Measurements from ENCODE around the gene LIMK1. TPM values are rescaled to one million over a fixed set of nuclear protein-coding genes. Genes with fewer than 3 reads are reported as not detected.
"Not testable (repeated sequence)": the region's sequence is repeated elsewhere in the genome, so short reads cannot be mapped to it uniquely, and the experiment has no call there.

LIMK1 gene
- total and polyA plus RNA-seq, 3 experiments from 2014 or later = 10.1 to 23.6 (median 23.1) TPM

- Mint-ChIP-seq H3K4me3 (no peak overlapping the region), H3K27me3 (peaks cover 0 to 14% of the 10 kb centered on the region in 2 donors), H3K9me3 (no peaks in the 10 kb centered on the region), H3K4me1 (no peaks in the 10 kb centered on the region), H3K27ac (no peak overlapping the region), H3K36me3 (no peaks in the 10 kb centered on the region)
- H3K4me3 ChIP-seq (ENCODE audit: low read length) = no peak overlapping the region
- H3K27ac ChIP-seq (ENCODE audit: low read depth, low read length) = no peak overlapping the region
- CTCF ChIA-PET = interaction anchor here (0.9 kb wide), 1 partner anchor 252 kb away, joined by 3 read pairs; no protein-coding TSS in a partner anchor
- no peaks in the 10 kb centered on the region for H3K4me1 ChIP-seq (ENCODE audit: insufficient read depth, low read length)
- no peaks in the 10 kb centered on the region for H3K36me3 ChIP-seq (ENCODE audit: insufficient read depth, low read length)
- POLR2A ChIA-PET = no interaction called here
- no peaks in the 10 kb centered on the region for H3K9me3 ChIP-seq (ENCODE audit: low read length)
- no peak for DNase-seq
- no peaks in the 10 kb centered on the region for H3K27me3 ChIP-seq (ENCODE audit: insufficient read depth, low read length, poor library complexity, severe bottlenecking)
Measured at GRCh38 chr7:74149071-74149470, 65.5 kb downstream of the LIMK1 start.

GRCh38 chr7:74149603-74150002, 66.0 kb downstream of the LIMK1 start:
- ChIA-PET CTCF (no interaction called here), POLR2A (no interaction called here)
- no peak overlapping the region for H3K27ac ChIP-seq (ENCODE audit: low read depth, low read length)
- no peaks in the 10 kb centered on the region for H3K4me1 ChIP-seq (ENCODE audit: insufficient read depth, low read length)
- H3K36me3 ChIP-seq (ENCODE audit: insufficient read depth, low read length) = no peaks in the 10 kb centered on the region
- H3K36me3 Mint-ChIP-seq = no peaks in the 10 kb centered on the region
- H3K27ac Mint-ChIP-seq = no peak overlapping the region
- H3K9me3 ChIP-seq (ENCODE audit: low read length) = no peaks in the 10 kb centered on the region
- no peak overlapping the region for H3K4me3 ChIP-seq (ENCODE audit: low read length)
- DNase-seq = no peak
- H3K4me1 Mint-ChIP-seq = no peaks in the 10 kb centered on the region
- H3K9me3 Mint-ChIP-seq = no peaks in the 10 kb centered on the region
- H3K4me3 Mint-ChIP-seq = no peak overlapping the region
- peaks cover 0 to 14% of the 10 kb centered on the region in 2 donors for H3K27me3 Mint-ChIP-seq
- H3K27me3 ChIP-seq (ENCODE audit: insufficient read depth, low read length, poor library complexity, severe bottlenecking) = no peaks in the 10 kb centered on the region

GRCh38 chr7:74153736-74154135, 70.1 kb downstream of the LIMK1 start:
- Mint-ChIP-seq H3K4me1 (no peaks in the 10 kb centered on the region), H3K27me3 (peaks cover 0 to 3% of the 10 kb centered on the region in 2 donors), H3K9me3 (no peaks in the 10 kb centered on the region), H3K27ac (no peak overlapping the region), H3K4me3 (no peak overlapping the region), H3K36me3 (no peaks in the 10 kb centered on the region)
- ChIA-PET POLR2A (no interaction called here), CTCF (no interaction called here)
- H3K4me1 ChIP-seq (ENCODE audit: insufficient read depth, low read length) = no peaks in the 10 kb centered on the region
- no peak overlapping the region for H3K4me3 ChIP-seq (ENCODE audit: low read length)
- H3K27ac ChIP-seq (ENCODE audit: low read depth, low read length) = no peak overlapping the region
- H3K36me3 ChIP-seq (ENCODE audit: insufficient read depth, low read length) = no peaks in the 10 kb centered on the region
- no peaks in the 10 kb centered on the region for H3K9me3 ChIP-seq (ENCODE audit: low read length)
- H3K27me3 ChIP-seq (ENCODE audit: insufficient read depth, low read length, poor library complexity, severe bottlenecking) = no peaks in the 10 kb centered on the region
- DNase-seq = no peak

- CTCF ChIA-PET = interaction anchor here (1.4 kb wide), 1 partner anchor 50 kb away, joined by 3 read pairs; no protein-coding TSS in a partner anchor
- no peaks in the 10 kb centered on the region for H3K36me3 Mint-ChIP-seq
Measured at GRCh38 chr7:74155810-74156395, 72.3 kb downstream of the LIMK1 start.

GRCh38 chr7:74157605-74158004, 74.0 kb downstream of the LIMK1 start:
- no peaks in the 10 kb centered on the region for H3K9me3 ChIP-seq (ENCODE audit: low read length)
- no peak overlapping the region for H3K27ac ChIP-seq (ENCODE audit: low read depth, low read length)
- no peaks in the 10 kb centered on the region for H3K27me3 ChIP-seq (ENCODE audit: insufficient read depth, low read length, poor library complexity, severe bottlenecking)
- no peaks in the 10 kb centered on the region for H3K4me1 ChIP-seq (ENCODE audit: insufficient read depth, low read length)
- no peaks in the 10 kb centered on the region for H3K9me3 Mint-ChIP-seq
- CTCF ChIA-PET = interaction anchor here (0.9 kb wide), 1 partner anchor 91 kb away, joined by 3 read pairs; no protein-coding TSS in a partner anchor
- H3K36me3 Mint-ChIP-seq = no peaks in the 10 kb centered on the region
- POLR2A ChIA-PET = no interaction called here
- no peaks in the 10 kb centered on the region for H3K36me3 ChIP-seq (ENCODE audit: insufficient read depth, low read length)
- H3K4me3 Mint-ChIP-seq = no peak overlapping the region
- DNase-seq = no peak
- no peak overlapping the region for H3K27ac Mint-ChIP-seq
- no peaks in the 10 kb centered on the region for H3K27me3 Mint-ChIP-seq
- H3K4me3 ChIP-seq (ENCODE audit: low read length) = no peak overlapping the region
- H3K4me1 Mint-ChIP-seq = no peaks in the 10 kb centered on the region

More at GRCh38 chr7:74155810-74156395, 72.3 kb downstream of the LIMK1 start:
- Mint-ChIP-seq H3K4me1 (no peaks in the 10 kb centered on the region), H3K9me3 (no peaks in the 10 kb centered on the region), H3K27ac (peak overlapping the region in 1 of 8 donors; percentile 29), H3K27me3 (peaks cover 0 to 3% of the 10 kb centered on the region in 2 donors), H3K4me3 (no peak overlapping the region)
- H3K36me3 ChIP-seq (ENCODE audit: insufficient read depth, low read length) = no peaks in the 10 kb centered on the region
- POLR2A ChIA-PET = no interaction called here
- H3K9me3 ChIP-seq (ENCODE audit: low read length) = no peaks in the 10 kb centered on the region
- H3K27ac ChIP-seq (ENCODE audit: low read depth, low read length) = no peak overlapping the region
- no peaks in the 10 kb centered on the region for H3K27me3 ChIP-seq (ENCODE audit: insufficient read depth, low read length, poor library complexity, severe bottlenecking)
- H3K4me3 ChIP-seq (ENCODE audit: low read length) = no peak overlapping the region
- H3K4me1 ChIP-seq (ENCODE audit: insufficient read depth, low read length) = no peaks in the 10 kb centered on the region
- DNase-seq = no peak

- H3K36me3 ChIP-seq (ENCODE audit: insufficient read depth, low read length) = no peaks in the 10 kb centered on the region
- no peak for DNase-seq
- H3K27me3 ChIP-seq (ENCODE audit: insufficient read depth, low read length, poor library complexity, severe bottlenecking) = no peaks in the 10 kb centered on the region
- ChIA-PET POLR2A (no interaction called here), CTCF (no interaction called here)
- no peaks in the 10 kb centered on the region for H3K27me3 Mint-ChIP-seq
- no peak overlapping the region for H3K27ac Mint-ChIP-seq
- no peaks in the 10 kb centered on the region for H3K9me3 Mint-ChIP-seq
- H3K9me3 ChIP-seq (ENCODE audit: low read length) = no peaks in the 10 kb centered on the region
- H3K4me1 ChIP-seq (ENCODE audit: insufficient read depth, low read length) = no peaks in the 10 kb centered on the region
- no peak overlapping the region for H3K4me3 ChIP-seq (ENCODE audit: low read length)
- no peak overlapping the region for H3K27ac ChIP-seq (ENCODE audit: low read depth, low read length)
- H3K4me1 Mint-ChIP-seq = no peaks in the 10 kb centered on the region
- no peak overlapping the region for H3K4me3 Mint-ChIP-seq
- no peaks in the 10 kb centered on the region for H3K36me3 Mint-ChIP-seq
Measured at GRCh38 chr7:74164985-74165456, 81.4 kb downstream of the LIMK1 start.

- Histone ChIP-seq H3K36me3 (ENCODE audit: insufficient read depth, low read length) (no peaks in the 10 kb centered on the region), H3K4me1 (ENCODE audit: insufficient read depth, low read length) (no peaks in the 10 kb centered on the region), H3K9me3 (ENCODE audit: low read length) (no peaks in the 10 kb centered on the region), H3K27ac (ENCODE audit: low read depth, low read length) (no peak overlapping the region), H3K4me3 (ENCODE audit: low read length) (no peak overlapping the region), H3K27me3 (ENCODE audit: insufficient read depth, low read length, poor library complexity, severe bottlenecking) (no peaks in the 10 kb centered on the region)
- Mint-ChIP-seq H3K9me3 (no peaks in the 10 kb centered on the region), H3K4me1 (no peaks in the 10 kb centered on the region), H3K36me3 (no peaks in the 10 kb centered on the region), H3K27me3 (no peaks in the 10 kb centered on the region), H3K27ac (no peak overlapping the region), H3K4me3 (no peak overlapping the region)
- POLR2A ChIA-PET = no interaction called here
- DNase-seq = no peak
- CTCF ChIA-PET = no interaction called here
Measured at GRCh38 chr7:74165867-74166593, 82.4 kb downstream of the LIMK1 start.

GRCh38 chr7:74167324-74167723, 83.7 kb downstream of the LIMK1 start:
- H3K27ac Mint-ChIP-seq; POLR2A ChIA-PET; H3K27me3 Mint-ChIP-seq; H3K9me3 ChIP-seq (ENCODE audit: low read length); H3K36me3 Mint-ChIP-seq; H3K4me3 ChIP-seq (ENCODE audit: low read length); H3K27me3 ChIP-seq (ENCODE audit: insufficient read depth, low read length, poor library complexity, severe bottlenecking); H3K27ac ChIP-seq (ENCODE audit: low read depth, low read length); H3K36me3 ChIP-seq (ENCODE audit: insufficient read depth, low read length); H3K4me3 Mint-ChIP-seq; CTCF ChIA-PET; H3K4me1 Mint-ChIP-seq; H3K4me1 ChIP-seq (ENCODE audit: insufficient read depth, low read length); H3K9me3 Mint-ChIP-seq; DNase-seq: not testable (repeated sequence)

Data from CD8-positive, alpha-beta memory T cell (primary cell).